Thymus (tissue), 11 donors: Measurements from ENCODE around the gene KRTAP11-1. TPM values are rescaled to one million over a fixed set of nuclear protein-coding genes. Genes with fewer than 3 reads are reported as not detected.

ENCODE experiments used
- DNase-seq, 9 donors: peaks; one replicate each; pipeline ENCODE4 v3.0.0-alpha.2; 2013; ENCODE audit warnings: low spot score in 9 of 9, low read depth in 6 of 9, missing footprints in 1 of 9
- H3K27ac ChIP-seq, 2 donors: one replicate each; pipeline ENCODE4 v1.5.1; 2013; ENCODE audit warnings: control low read depth in 1 of 2, low read depth in 1 of 2, low read length in 1 of 2, mild to moderate bottlenecking in 1 of 2, moderate library complexity in 1 of 2
- H3K27me3 ChIP-seq, 2 donors: one replicate each; pipeline ENCODE4 v1.5.1; 2013; ENCODE audit warnings: low read length in 1 of 2; ENCODE audit not compliant: control insufficient read depth in 2 of 2, insufficient read depth in 1 of 2
- H3K36me3 ChIP-seq, 2 donors: one replicate each; pipeline ENCODE4 v1.5.1; 2013; ENCODE audit warnings: low read length in 1 of 2, mild to moderate bottlenecking in 1 of 2, moderate library complexity in 1 of 2; ENCODE audit not compliant: control insufficient read depth in 2 of 2, insufficient read depth in 2 of 2
- H3K4me1 ChIP-seq, 2 donors: one replicate each; pipeline ENCODE4 v1.5.1; 2013; ENCODE audit warnings: low read length in 2 of 2; ENCODE audit not compliant: control insufficient read depth in 2 of 2, insufficient read depth in 2 of 2
- H3K4me3 ChIP-seq, 2 donors: one replicate each; pipeline ENCODE4 v1.5.1; 2013; ENCODE audit warnings: low read length in 2 of 2, control low read depth in 1 of 2, mild to moderate bottlenecking in 1 of 2
- H3K9me3 ChIP-seq, 2 donors: one replicate each; pipeline ENCODE4 v1.5.1; 2013; ENCODE audit warnings: low read length in 1 of 2, mild to moderate bottlenecking in 1 of 2; ENCODE audit not compliant: control insufficient read depth in 2 of 2, insufficient read depth in 1 of 2
- WGBS: extraction: QIAGEN DNeasy Blood & Tissue Kit; methylation state at CpG from one replicate; pipeline ENCODE4 v1.1.7; 2013; 5-methylcytosine and 5-hydroxymethylcytosine counted together
- polyA plus RNA-seq: library from polyadenylated mRNA; stranded (reverse); fragments of 200-250 nt; gene quantifications from one replicate; pipeline ENCODE4 v1.2.3, GENCODE V29; 2013
- total RNA-seq: library from RNA; stranded (reverse); fragments of 120-200 nt; gene quantifications from one replicate; pipeline ENCODE4 v1.2.4, GENCODE V29; 2013
- donor health status: healthy.

KRTAP11-1 gene
- total and polyA plus RNA-seq, 2 donors = 0.09 to 0.16 TPM

GRCh38 chr21:30847627-30848500, 33.5 kb downstream of the KRTAP11-1 start:
- Histone ChIP-seq H3K27ac (no peak overlapping the region), H3K9me3 (no peaks in the 10 kb centered on the region), H3K4me3 (no peak overlapping the region), H3K4me1 (no peaks in the 10 kb centered on the region), H3K27me3 (no peaks in the 10 kb centered on the region), H3K36me3 (no peaks in the 10 kb centered on the region)
- WGBS = 91% methylated on average over 9 of the region's 9 CpGs
- DNase-seq = no peak

GRCh38 chr21:30842990-30843389, 38.4 kb downstream of the KRTAP11-1 start:
- Histone ChIP-seq H3K36me3 (no peaks in the 10 kb centered on the region), H3K27ac (no peak overlapping the region), H3K9me3 (no peaks in the 10 kb centered on the region), H3K4me3 (no peak overlapping the region), H3K27me3 (no peaks in the 10 kb centered on the region), H3K4me1 (no peaks in the 10 kb centered on the region)
- no peak for DNase-seq

- H3K27me3 ChIP-seq = no peaks in the 10 kb centered on the region
- H3K4me1 ChIP-seq = no peaks in the 10 kb centered on the region
- 34% methylated on average over 5 of the region's 5 CpGs for WGBS
- H3K9me3 ChIP-seq = no peaks in the 10 kb centered on the region
- peak in 2 of 9 donors; percentile 3 to 4 for DNase-seq
- H3K36me3 ChIP-seq = no peaks in the 10 kb centered on the region
- no peak overlapping the region for H3K27ac ChIP-seq
- H3K4me3 ChIP-seq = no peak overlapping the region
These were observed 42.1 kb downstream of the KRTAP11-1 start for GRCh38 chr21:30839304-30839703.

- H3K4me1 ChIP-seq = no peaks in the 10 kb centered on the region
- no peaks in the 10 kb centered on the region for H3K36me3 ChIP-seq
- no peak overlapping the region for H3K4me3 ChIP-seq
- no peak overlapping the region for H3K27ac ChIP-seq
- WGBS = 94% methylated on average over 6 of the region's 6 CpGs
- no peak for DNase-seq
- H3K9me3 ChIP-seq = no peaks in the 10 kb centered on the region
- H3K27me3 ChIP-seq = no peaks in the 10 kb centered on the region
These were observed 42.8 kb downstream of the KRTAP11-1 start for GRCh38 chr21:30838536-30838935.

- Histone ChIP-seq H3K27me3 (no peaks in the 10 kb centered on the region), H3K36me3 (no peaks in the 10 kb centered on the region), H3K9me3 (no peaks in the 10 kb centered on the region), H3K4me3 (no peak overlapping the region), H3K27ac (no peak overlapping the region), H3K4me1 (no peaks in the 10 kb centered on the region)
- peak in 4 of 9 donors; percentile 2 to 28 (median 15) for DNase-seq
- 43% methylated on average over 6 of the region's 6 CpGs for WGBS
These were observed 50.1 kb downstream of the KRTAP11-1 start for GRCh38 chr21:30831194-30831765.

Other genes with a start within 250 kb of the KRTAP11-1 start
- not detected for gene KRTAP20-2, start 246.4 kb downstream of the KRTAP11-1 start, total RNA-seq
- gene KRTAP20-2, start 246.4 kb downstream of the KRTAP11-1 start, polyA plus RNA-seq = not detected
- gene KRTAP20-3, start 238.7 kb downstream of the KRTAP11-1 start, total RNA-seq = not detected
- gene KRTAP20-3, start 238.7 kb downstream of the KRTAP11-1 start, polyA plus RNA-seq = not detected
- not detected for gene KRTAP21-3, start 162.8 kb downstream of the KRTAP11-1 start, total RNA-seq
- not detected for gene KRTAP21-3, start 162.8 kb downstream of the KRTAP11-1 start, polyA plus RNA-seq
- gene KRTAP21-2, start 134.3 kb downstream of the KRTAP11-1 start, total RNA-seq = not detected
- gene KRTAP21-2, start 134.3 kb downstream of the KRTAP11-1 start, polyA plus RNA-seq = not detected
- gene KRTAP21-1, start 126.2 kb downstream of the KRTAP11-1 start, total RNA-seq = not detected
- gene KRTAP21-1, start 126.2 kb downstream of the KRTAP11-1 start, polyA plus RNA-seq = not detected
- gene KRTAP8-1, start 68.3 kb downstream of the KRTAP11-1 start, total RNA-seq = not detected
- gene KRTAP8-1, start 68.3 kb downstream of the KRTAP11-1 start, polyA plus RNA-seq = 0.16 TPM
- not detected for gene KRTAP7-1, start 51.8 kb downstream of the KRTAP11-1 start, total RNA-seq
- gene KRTAP7-1, start 51.8 kb downstream of the KRTAP11-1 start, polyA plus RNA-seq = 0.23 TPM
- not detected for gene KRTAP19-8, start 156.9 kb upstream of the KRTAP11-1 start, total RNA-seq
- not detected for gene KRTAP19-8, start 156.9 kb upstream of the KRTAP11-1 start, polyA plus RNA-seq